IMR-90 (cell line): ENCODE measurements around the gene INSR. TPM values are rescaled to one million over a fixed set of nuclear protein-coding genes. Genes with fewer than 3 reads are reported as not detected.

Experiments
- ATAC-seq: fragments of 200-7000 bp; cut with Tn5 transposase; 2 replicates; pipeline ENCODE4 v1.9.1; 2020; ENCODE audit warnings: low read depth, mild to moderate bottlenecking, moderate library complexity
- BruUV-seq: library from RNA; stranded (reverse); fragments of 400-500 nt; replicated peaks from 2 replicates; lab custom pipeline; 2021; lab: Mats Ljungman, UMichigan
- CTCF ChIA-PET: fragments of 300-600 bp; formaldehyde crosslinking; extraction: SDS; loops from one replicate; lab custom pipeline; 2021; ENCODE audit warnings: antibody characterized with exemption; lab: Yijun Ruan, JAX
- POLR2A ChIA-PET: fragments of 300-600 bp; sonication (Branson Sonifier 250); formaldehyde crosslinking; loops from one replicate; lab custom pipeline; 2022; ENCODE audit warnings: antibody characterized with exemption; ENCODE audit not compliant: unreplicated experiment; lab: Charles Lee
- DNase-seq: peaks from one replicate; pipeline ENCODE4 v3.0.0; 2013
- H2AFZ ChIP-seq: replicated peaks from 2 replicates; pipeline ENCODE3; 2013; ENCODE audit warnings: low read length, mild to moderate bottlenecking; ENCODE audit not compliant: poor library complexity
- H2AK5ac ChIP-seq: 2 replicates; pipeline ENCODE4 v1.6.1; 2013; ENCODE audit warnings: low read depth, low read length, inconsistent platforms
- H2AK9ac ChIP-seq: replicated peaks from 2 replicates; pipeline ENCODE3; 2013; ENCODE audit warnings: mild to moderate bottlenecking, low read depth, low read length, moderate library complexity; ENCODE audit not compliant: poor library complexity
- H2BK120ac ChIP-seq: 2 replicates; pipeline ENCODE4 v1.6.1; 2013; ENCODE audit warnings: low read depth, low read length, inconsistent platforms
- H2BK15ac ChIP-seq: 3 replicates; pipeline ENCODE4 v1.6.1; 2013; ENCODE audit warnings: low read depth, low read length, inconsistent platforms
- H2BK20ac ChIP-seq: 2 replicates; pipeline ENCODE4 v1.6.1; 2013; ENCODE audit warnings: low read depth, mild to moderate bottlenecking, inconsistent platforms, low read length, moderate library complexity
- H2BK5ac ChIP-seq: 2 replicates; pipeline ENCODE4 v1.6.1; 2013; ENCODE audit warnings: mild to moderate bottlenecking, low read depth, low read length, inconsistent platforms; ENCODE audit not compliant: poor library complexity, severe bottlenecking
- H3K14ac ChIP-seq: replicated peaks from 2 replicates; pipeline ENCODE4 v1.6.1; 2013; ENCODE audit warnings: low read depth, low read length, inconsistent platforms
- H3K18ac ChIP-seq: 2 replicates; pipeline ENCODE4 v1.6.1; 2013; ENCODE audit warnings: low read depth, low read length, control low read depth
- H3K23ac ChIP-seq: 2 replicates; pipeline ENCODE4 v1.6.1; 2013; ENCODE audit warnings: low read depth, low read length, inconsistent platforms
- H3K27ac ChIP-seq: 2 replicates; pipeline ENCODE4 v1.5.1; 2013; ENCODE audit warnings: mild to moderate bottlenecking, control low read depth, low read length; ENCODE audit not compliant: insufficient read depth
- H3K27me3 ChIP-seq: 2 replicates; pipeline ENCODE4 v1.6.1; 2013; ENCODE audit warnings: low read length; ENCODE audit not compliant: control insufficient read depth, insufficient read depth
- H3K36me3 ChIP-seq: 2 replicates; pipeline ENCODE4 v1.6.1; 2013; ENCODE audit warnings: low read length, mixed read lengths; ENCODE audit not compliant: control insufficient read depth, insufficient read depth
- H3K4ac ChIP-seq: 2 replicates; pipeline ENCODE4 v1.6.1; 2013; ENCODE audit warnings: low read depth, low read length, inconsistent platforms
- H3K4me1 ChIP-seq: 2 replicates; pipeline ENCODE4 v1.6.1; 2013; ENCODE audit warnings: low read length, mixed read lengths; ENCODE audit not compliant: control insufficient read depth, insufficient read depth
- H3K4me2 ChIP-seq: 2 replicates; pipeline ENCODE4 v1.6.1; 2013; ENCODE audit warnings: low read depth, mild to moderate bottlenecking, control low read depth, low read length, moderate library complexity
- H3K4me3 ChIP-seq: 2 replicates; pipeline ENCODE4 v1.5.1; 2013; ENCODE audit warnings: low read depth, mild to moderate bottlenecking, control low read depth, low read length, moderate library complexity; ENCODE audit not compliant: insufficient read depth
- H3K56ac ChIP-seq: 2 replicates; pipeline ENCODE4 v1.6.1; 2013; ENCODE audit warnings: low read length, inconsistent platforms; ENCODE audit not compliant: insufficient read depth; ENCODE audit errors: extremely low read depth
- H3K79me1 ChIP-seq, 2 experiments: 2 replicates each; pipeline ENCODE4 v1.6.1; 2013; ENCODE audit warnings: low read length in 2 of 2, inconsistent platforms in 1 of 2, low read depth in 1 of 2
- H3K9ac ChIP-seq: 2 replicates; pipeline ENCODE4 v1.6.1; 2013; ENCODE audit warnings: low read depth, low read length, control low read depth
- H3K9me1 ChIP-seq: 2 replicates; pipeline ENCODE4 v1.6.1; 2013; ENCODE audit warnings: low read length, inconsistent platforms; ENCODE audit not compliant: insufficient read depth
- H3K9me3 ChIP-seq: 2 replicates; pipeline ENCODE4 v1.6.1; 2013; ENCODE audit warnings: low read length; ENCODE audit not compliant: control insufficient read depth, insufficient read depth
- H4K20me1 ChIP-seq: 2 replicates; pipeline ENCODE4 v1.6.1; 2013; ENCODE audit warnings: low read length, inconsistent platforms; ENCODE audit not compliant: insufficient read depth
- H4K5ac ChIP-seq: 2 replicates; pipeline ENCODE4 v1.6.1; 2013; ENCODE audit warnings: mild to moderate bottlenecking, low read depth, low read length, control low read depth
- H4K8ac ChIP-seq, 2 experiments: 2 replicates each; pipeline ENCODE4 v1.6.1; 2013; ENCODE audit warnings: low read depth in 2 of 2, low read length in 2 of 2, control low read depth in 1 of 2, inconsistent platforms in 1 of 2
- H4K91ac ChIP-seq: 2 replicates; pipeline ENCODE4 v1.6.1; 2013; ENCODE audit warnings: low read depth, low read length, inconsistent platforms; ENCODE audit not compliant: insufficient read depth
- BHLHE40 ChIP-seq: fragments of 150-350 bp; IDR thresholded peaks from 2 replicates; pipeline ENCODE4 v1.6.1; 2016; ENCODE audit warnings: mild to moderate bottlenecking, low read depth, low read length
- CEBPB ChIP-seq: IDR thresholded peaks from 2 replicates; pipeline ENCODE4 v1.6.1; 2012; ENCODE audit warnings: low read depth, low read length, improper control_type of control experiment
- FOS ChIP-seq: fragments of 150-350 bp; IDR thresholded peaks from 2 replicates; pipeline ENCODE4 v1.6.1; 2016; ENCODE audit warnings: low read depth, low read length
- MAFK ChIP-seq: IDR thresholded peaks from 2 replicates; pipeline ENCODE4 v1.6.1; 2012; ENCODE audit warnings: low read depth, low read length, improper control_type of control experiment
- NFE2L2 ChIP-seq: fragments of 150-350 bp; IDR thresholded peaks from 2 replicates; pipeline ENCODE4 v1.6.1; 2016; ENCODE audit warnings: low read depth, mild to moderate bottlenecking, low read length
- RAD21 ChIP-seq: IDR thresholded peaks from 2 replicates; pipeline ENCODE4 v1.6.1; 2012; ENCODE audit warnings: low read length, improper control_type of control experiment
- WGBS, 2 experiments: methylation state at CpG; one replicate each; pipeline versions ENCODE4 v1.1.5 to v1.1.7; 2013; ENCODE audit warnings: missing lambda C conversion rate in 2 of 2; ENCODE audit not compliant: insufficient read length in 1 of 2; ENCODE audit errors: extremely low coverage in 2 of 2; 5-methylcytosine and 5-hydroxymethylcytosine counted together
- dilution Hi-C: fragments of 300-500 bp; cut with HindIII; formaldehyde crosslinking; loops from one replicate; pipeline ENCODE4 v1.14.3; 2018; ENCODE audit warnings: low sequenced_read_pairs; ENCODE audit not compliant: unreplicated experiment
- in situ Hi-C: fragments of 300-500 bp; cut with MboI; formaldehyde crosslinking; loops from 3 replicates; pipeline ENCODE4 v1.14.3; 2019; ENCODE audit warnings: low sequenced_read_pairs, inconsistent platforms, mixed read lengths
- intact Hi-C: fragments of 100-400 bp; cut with micrococcal nuclease; formaldehyde crosslinking; loops from 2 replicates; pipeline ENCODE4 v1.10.0; 2022
- polyA plus RNA-seq, 3 experiments: library from polyadenylated mRNA; depleted of rRNA; stranded (reverse); fragments of >200 nt; gene quantifications; 2 replicates each; pipeline ENCODE4 v1.2.3, GENCODE V29; 2012; ENCODE audit warnings: low replicate concordance in 1 of 3
- total RNA-seq: library from RNA; depleted of rRNA; stranded (reverse); fragments of >200 nt; gene quantifications from 2 replicates; pipeline ENCODE4 v1.2.3, GENCODE V29; 2012

The INSR gene
- total and polyA plus RNA-seq, 2 of the 4 experiments (the other 2 are of a cell fraction): 2.8 to 7.9 TPM

DNA sequence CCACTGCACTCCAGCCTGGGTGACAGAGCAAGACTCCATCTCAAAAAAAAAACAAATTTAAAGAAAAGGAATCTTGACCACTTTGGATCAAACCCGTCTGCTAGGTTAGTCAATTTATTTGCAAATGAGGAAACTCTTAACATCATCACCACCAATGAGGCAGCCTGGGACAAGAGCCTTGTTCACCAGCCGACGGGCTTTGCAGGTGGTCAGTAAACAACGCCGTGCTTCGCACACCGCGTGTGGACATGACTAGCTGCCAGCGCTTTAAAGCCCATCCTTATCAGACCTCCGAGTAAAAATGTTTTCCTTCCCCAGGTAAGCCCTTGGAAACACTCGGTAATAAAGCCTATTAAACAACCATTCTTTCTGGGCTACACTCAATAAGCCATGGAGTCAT is 41.9 kb downstream of the INSR start:
- Histone ChIP-seq H3K36me3 (no peaks in the 10 kb centered on the region), H3K14ac (no peak overlapping the region), H3K9me3 (no peaks in the 10 kb centered on the region), H3K27ac (no peak overlapping the region), H3K4me2 (no peak overlapping the region), H4K5ac (no peak overlapping the region), H4K20me1 (no peaks in the 10 kb centered on the region), H2BK5ac (no peak overlapping the region), H2BK15ac (no peak overlapping the region), H2BK20ac (no peak overlapping the region), H3K4ac (no peak overlapping the region), H3K9ac (no peak overlapping the region), H2AFZ (no peak overlapping the region), H3K4me1 (no peaks in the 10 kb centered on the region), H3K18ac (no peak overlapping the region), H3K9me1 (no peaks in the 10 kb centered on the region), H3K4me3 (no peak overlapping the region), H3K79me1 (no peaks in the 10 kb centered on the region; a peak in 1 of 4 replicates), H2AK5ac (no peak overlapping the region), H3K23ac (no peak overlapping the region), H3K56ac (no peak overlapping the region), H4K91ac (no peak overlapping the region), H2BK120ac (no peak overlapping the region), H4K8ac (no peak overlapping the region), H3K27me3 (no peaks in the 10 kb centered on the region), H2AK9ac (no peak overlapping the region)
- POLR2A ChIA-PET: no interaction called here
- DNase-seq (no peak), ATAC-seq (no peak)
- in situ Hi-C loops (no loop called here), intact Hi-C loops (no loop called here), dilution Hi-C loops (no loop called here)
- WGBS, 2 experiments: 85% methylated on average over 9 of the region's 11 CpGs; no CpG with 5 or more reads in 1 of the 2 experiments
- BruUV-seq: no TSS peak
- no peak for TF ChIP-seq NFE2L2
- no peak for TF ChIP-seq CEBPB
- TF ChIP-seq FOS: no peak
- TF ChIP-seq MAFK: no peak
- no peak for TF ChIP-seq RAD21
- TF ChIP-seq BHLHE40: no peak
- CTCF ChIA-PET: no interaction called here
